Mesenchymal stem cell (in vitro differentiated cells and primary cell): ENCODE data around the gene DEGS2.

Source experiments
- DNase-seq: peaks from one replicate; pipeline ENCODE4 v3.0.0-alpha.2; 2013
- H2AFZ ChIP-seq: one replicate; pipeline ENCODE4 v1.6.1; 2013; ENCODE audit warnings: low read depth, mild to moderate bottlenecking, control low read depth, inconsistent platforms, low read length, moderate library complexity
- H2AK5ac ChIP-seq: 2 replicates; pipeline ENCODE4 v1.6.1; 2013; ENCODE audit warnings: low read length, moderate library complexity, mild to moderate bottlenecking, inconsistent platforms; ENCODE audit not compliant: severe bottlenecking
- H2BK120ac ChIP-seq: one replicate; pipeline ENCODE4 v1.6.1; 2013; ENCODE audit warnings: low read depth, mild to moderate bottlenecking, inconsistent platforms, low read length, moderate library complexity
- H2BK12ac ChIP-seq, 2 experiments: one replicate each; pipeline ENCODE4 v1.6.1; 2013; ENCODE audit warnings: inconsistent platforms in 2 of 2, low read length in 2 of 2, mild to moderate bottlenecking in 2 of 2, moderate library complexity in 2 of 2, control low read depth in 1 of 2
- H2BK15ac ChIP-seq: one replicate; pipeline ENCODE4 v1.6.1; 2013; ENCODE audit warnings: mild to moderate bottlenecking, low read depth, inconsistent platforms; ENCODE audit not compliant: poor library complexity, severe bottlenecking
- H2BK5ac ChIP-seq: 2 replicates; pipeline ENCODE4 v1.6.1; 2013; ENCODE audit warnings: low read depth, mild to moderate bottlenecking, low read length, control low read depth, inconsistent platforms; ENCODE audit not compliant: poor library complexity, severe bottlenecking
- H3K14ac ChIP-seq, 2 experiments: one replicate each; pipeline ENCODE4 v1.6.1; 2013; ENCODE audit warnings: inconsistent platforms in 2 of 2, low read length in 2 of 2, control low read depth in 1 of 2, mild to moderate bottlenecking in 1 of 2, moderate library complexity in 1 of 2
- H3K18ac ChIP-seq, 2 experiments: one replicate each; pipeline ENCODE4 v1.6.1; 2013; ENCODE audit warnings: inconsistent platforms in 2 of 2, low read length in 2 of 2, control low read depth in 1 of 2, low read depth in 1 of 2, mild to moderate bottlenecking in 1 of 2
- H3K23ac ChIP-seq, 2 experiments: one replicate each; pipeline ENCODE4 v1.6.1; 2013; ENCODE audit warnings: inconsistent platforms in 2 of 2, low read length in 2 of 2, mild to moderate bottlenecking in 2 of 2, moderate library complexity in 2 of 2, control low read depth in 1 of 2
- H3K27ac ChIP-seq: 2 replicates; pipeline ENCODE4 v1.5.1; 2013; ENCODE audit warnings: mild to moderate bottlenecking, moderate library complexity, low read length, control low read depth, inconsistent platforms; ENCODE audit not compliant: poor library complexity, severe bottlenecking
- H3K27me3 ChIP-seq, 2 experiments: 2 replicates each; pipeline versions ENCODE4 v1.6.1 to v1.7.0; 2013; ENCODE audit warnings: low read length in 2 of 2, mild to moderate bottlenecking in 2 of 2, moderate library complexity in 2 of 2, control low read depth in 1 of 2, inconsistent platforms in 1 of 2; ENCODE audit not compliant: control insufficient read depth in 1 of 2, insufficient read depth in 1 of 2
- H3K36me3 ChIP-seq, 2 experiments: 2 replicates each; pipeline versions ENCODE4 v1.6.1 to v1.7.0; 2013; ENCODE audit warnings: low read length in 2 of 2, control low read depth in 1 of 2, inconsistent platforms in 1 of 2, low read depth in 1 of 2, mild to moderate bottlenecking in 1 of 2; ENCODE audit not compliant: insufficient read depth in 2 of 2, control insufficient read depth in 1 of 2
- H3K4ac ChIP-seq, 2 experiments: one replicate each; pipeline ENCODE4 v1.6.1; 2013; ENCODE audit warnings: inconsistent platforms in 2 of 2, low read length in 2 of 2, mild to moderate bottlenecking in 2 of 2, moderate library complexity in 2 of 2, control low read depth in 1 of 2, low read depth in 1 of 2
- H3K4me1 ChIP-seq: 2 replicates; pipeline ENCODE4 v1.6.1; 2013; ENCODE audit warnings: low read depth, low read length, control low read depth; ENCODE audit not compliant: control insufficient read depth, insufficient read depth
- H3K4me2 ChIP-seq: 2 replicates; pipeline ENCODE4 v1.6.1; 2013; ENCODE audit warnings: low read length, mild to moderate bottlenecking, inconsistent platforms; ENCODE audit not compliant: poor library complexity, severe bottlenecking
- H3K4me3 ChIP-seq, 2 experiments: 2 replicates each; pipeline versions ENCODE4 v1.5.1 to v1.7.0; 2013; ENCODE audit warnings: low read length in 2 of 2, mild to moderate bottlenecking in 2 of 2, control low read depth in 1 of 2, low read depth in 1 of 2; ENCODE audit not compliant: insufficient read depth in 1 of 2
- H3K79me1 ChIP-seq: replicated peaks from 2 replicates; pipeline ENCODE4 v1.6.1; 2013; ENCODE audit warnings: mild to moderate bottlenecking, control low read depth, low read length, inconsistent platforms; ENCODE audit not compliant: poor library complexity, severe bottlenecking
- H3K9ac ChIP-seq: 2 replicates; pipeline ENCODE4 v1.7.0; 2013; ENCODE audit warnings: mild to moderate bottlenecking, low read length, moderate library complexity
- H3K9me3 ChIP-seq: 2 replicates; pipeline ENCODE4 v1.7.0; 2013; ENCODE audit warnings: mild to moderate bottlenecking, low read length; ENCODE audit not compliant: control insufficient read depth
- H4K8ac ChIP-seq: one replicate; pipeline ENCODE4 v1.6.1; 2013; ENCODE audit warnings: inconsistent platforms, mild to moderate bottlenecking, low read length, moderate library complexity
- H4K91ac ChIP-seq: one replicate; pipeline ENCODE4 v1.6.1; 2013; ENCODE audit warnings: mild to moderate bottlenecking, low read length, inconsistent platforms
- WGBS: methylation state at CpG from one replicate; pipeline ENCODE4 v1.1.7; 2013; ENCODE audit warnings: mixed read lengths; 5-methylcytosine and 5-hydroxymethylcytosine counted together

The DEGS2 gene

DNA sequence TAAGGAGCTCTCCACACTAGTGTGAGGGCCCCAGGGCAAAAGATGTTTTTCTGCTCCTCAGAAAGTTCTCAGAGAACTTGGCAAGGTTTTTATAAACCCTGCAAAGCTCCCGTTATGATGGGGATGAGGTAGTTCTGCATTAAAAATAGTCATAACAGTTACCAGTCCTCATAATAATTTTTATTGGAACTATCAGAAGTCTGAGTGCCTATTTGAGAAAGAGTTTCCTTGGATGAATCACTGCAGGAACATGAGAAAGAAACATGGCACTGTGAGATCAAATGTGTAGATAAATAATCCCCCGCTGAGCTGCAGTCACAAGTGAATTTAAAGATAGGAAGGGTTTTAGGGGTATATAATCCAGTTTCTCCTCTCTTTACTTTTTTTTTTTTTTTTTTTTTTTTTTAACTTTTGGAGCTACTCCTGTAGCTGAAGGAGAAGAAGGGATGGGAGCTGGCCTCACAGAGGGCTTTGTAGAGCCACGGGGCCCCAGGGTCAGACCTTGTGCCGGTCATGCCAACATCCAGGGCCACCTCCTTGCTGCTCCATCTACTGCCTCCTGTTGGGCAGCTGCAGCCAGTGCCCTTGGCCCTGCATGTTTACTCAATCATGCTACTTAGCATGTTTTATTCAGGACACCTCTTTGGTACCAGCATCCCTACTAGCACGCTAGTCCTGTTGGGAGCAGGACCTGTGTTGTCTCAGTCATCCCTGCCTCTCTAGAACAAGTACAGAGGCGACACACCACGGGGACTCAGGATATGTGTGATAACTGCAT is 54.7 kb downstream of the DEGS2 start:
- H3K4me1 ChIP-seq = peaks cover 9% of the 10 kb centered on the region
- no peak overlapping the region for H2BK5ac ChIP-seq
- H3K14ac ChIP-seq = no peak overlapping the region
- no peak overlapping the region for H4K91ac ChIP-seq
- no peak overlapping the region for H2BK12ac ChIP-seq
- H3K9me3 ChIP-seq = no peaks in the 10 kb centered on the region
- H2BK120ac ChIP-seq = no peak overlapping the region
- H3K18ac ChIP-seq = no peak overlapping the region
- H3K9ac ChIP-seq = peak overlapping the region; percentile 6
- H3K27me3 ChIP-seq = no peaks in the 10 kb centered on the region
- H3K4ac ChIP-seq = no peak overlapping the region
- no peak overlapping the region for H2BK15ac ChIP-seq
- no peak overlapping the region for H3K27ac ChIP-seq
- no peak overlapping the region for H3K4me2 ChIP-seq
- H3K36me3 ChIP-seq = peaks cover 0 to 15% of the 10 kb centered on the region in 2 experiments
- no peak overlapping the region for H2AK5ac ChIP-seq
- no peak overlapping the region for H3K4me3 ChIP-seq
- no peak overlapping the region for H3K23ac ChIP-seq
- WGBS = 99% methylated on average over 5 of the region's 7 CpGs
- H2AFZ ChIP-seq = no peak overlapping the region
- no peak overlapping the region for H4K8ac ChIP-seq
- DNase-seq = no peak
- H3K79me1 ChIP-seq = peaks cover 28% of the 10 kb centered on the region

DNA sequence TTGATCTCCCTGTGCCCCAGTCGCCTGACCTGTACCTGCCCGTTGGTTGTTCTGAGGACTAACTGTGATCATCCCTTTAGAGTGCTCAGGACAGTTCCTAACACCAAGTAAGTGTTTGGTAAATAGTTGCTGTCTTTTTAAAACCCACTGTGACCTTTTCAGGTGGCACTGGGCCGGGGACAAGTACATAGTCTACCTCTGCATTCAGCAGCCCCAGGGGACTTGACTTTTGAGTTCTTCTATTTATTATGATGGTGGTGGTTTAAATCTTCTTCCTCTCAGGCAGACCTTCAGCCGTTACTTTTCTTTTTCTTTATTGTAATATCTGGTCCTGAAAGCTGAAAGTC is 55.5 kb downstream of the DEGS2 start:
- Histone ChIP-seq H2BK120ac (no peak overlapping the region), H3K27me3 (no peaks in the 10 kb centered on the region), H2BK12ac (no peak overlapping the region), H3K9me3 (no peaks in the 10 kb centered on the region), H3K18ac (no peak overlapping the region), H4K91ac (no peak overlapping the region), H3K9ac (no peak overlapping the region), H2BK5ac (no peak overlapping the region), H3K4me2 (no peak overlapping the region), H3K14ac (no peak overlapping the region), H3K79me1 (peaks cover 31% of the 10 kb centered on the region), H4K8ac (no peak overlapping the region), H3K36me3 (peaks cover 0 to 12% of the 10 kb centered on the region in 2 experiments), H3K4me3 (no peak overlapping the region), H2AK5ac (no peak overlapping the region), H2BK15ac (no peak overlapping the region), H3K27ac (no peak overlapping the region), H3K4ac (no peak overlapping the region), H3K4me1 (peaks cover 8% of the 10 kb centered on the region), H3K23ac (no peak overlapping the region), H2AFZ (no peak overlapping the region)
- no peak for DNase-seq
- WGBS = 100% methylated on average over 3 of the region's 4 CpGs

GRCh38 chr14:100103250-100104005 is 56.0 kb downstream of the DEGS2 start:
- Histone ChIP-seq H3K27ac (no peak overlapping the region), H3K9me3 (no peaks in the 10 kb centered on the region)

DNA sequence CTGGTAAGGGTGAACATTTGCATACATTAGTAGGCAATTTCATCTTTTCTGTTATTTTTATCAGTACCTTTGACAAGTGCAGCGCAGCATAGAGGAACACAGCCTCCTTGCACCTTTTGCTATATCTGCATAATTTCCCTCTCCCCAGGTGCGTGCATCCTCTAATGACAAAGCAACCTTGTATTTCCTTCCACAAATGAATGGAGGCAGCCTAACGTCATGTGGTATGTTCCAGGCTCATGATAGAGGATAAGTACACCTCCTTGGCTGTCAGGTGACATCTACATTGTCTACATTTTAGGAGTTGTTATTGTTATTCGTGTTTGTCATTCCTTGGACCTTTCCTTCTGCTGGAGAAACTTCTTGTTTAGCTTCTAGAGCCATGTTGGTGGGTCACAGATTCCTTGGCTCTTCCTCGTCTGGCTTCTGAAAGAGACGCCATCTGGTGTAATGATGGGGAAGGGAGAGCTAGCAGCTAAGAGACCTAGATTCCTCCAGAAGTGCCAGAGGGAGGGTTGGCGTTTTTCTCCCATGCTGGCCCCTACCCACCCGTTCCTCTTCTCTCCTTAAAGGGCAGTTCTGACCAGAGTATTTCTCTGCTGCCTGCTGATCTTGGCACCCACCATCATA is 57.2 kb downstream of the DEGS2 start:
- H3K18ac ChIP-seq = no peak overlapping the region
- H3K4me1 ChIP-seq = peaks cover 4% of the 10 kb centered on the region
- no peak overlapping the region for H3K4ac ChIP-seq
- no peak overlapping the region for H4K8ac ChIP-seq
- DNase-seq = no peak
- H3K79me1 ChIP-seq = peaks cover 31% of the 10 kb centered on the region
- WGBS = 84% methylated on average over 7 of the region's 8 CpGs
- H3K27ac ChIP-seq = no peak overlapping the region
- H2BK120ac ChIP-seq = no peak overlapping the region
- no peak overlapping the region for H2BK15ac ChIP-seq
- no peak overlapping the region for H3K4me2 ChIP-seq
- no peak overlapping the region for H3K14ac ChIP-seq
- no peak overlapping the region for H4K91ac ChIP-seq
- no peak overlapping the region for H3K4me3 ChIP-seq
- H3K9me3 ChIP-seq = no peaks in the 10 kb centered on the region
- H3K27me3 ChIP-seq = no peaks in the 10 kb centered on the region
- H2BK12ac ChIP-seq = no peak overlapping the region
- no peak overlapping the region for H2AK5ac ChIP-seq
- H2AFZ ChIP-seq = no peak overlapping the region
- H3K36me3 ChIP-seq = peaks cover 16 to 18% of the 10 kb centered on the region in 2 experiments
- H3K23ac ChIP-seq = no peak overlapping the region
- no peak overlapping the region for H3K9ac ChIP-seq
- no peak overlapping the region for H2BK5ac ChIP-seq

More at GRCh38 chr14:100103250-100104005, 56.0 kb downstream of the DEGS2 start:
- no peaks in the 10 kb centered on the region for H3K27me3 ChIP-seq
- H3K79me1 ChIP-seq = peaks cover 29% of the 10 kb centered on the region
- H3K36me3 ChIP-seq = peaks cover 4 to 12% of the 10 kb centered on the region in 2 experiments
- H3K23ac ChIP-seq = no peak overlapping the region
- no peak overlapping the region for H2BK120ac ChIP-seq
- peak overlapping the region; percentile 12 for H3K9ac ChIP-seq
- no peak overlapping the region for H2AFZ ChIP-seq
- no peak overlapping the region for H3K18ac ChIP-seq
- H3K4me2 ChIP-seq = no peak overlapping the region
- H2BK15ac ChIP-seq = peak overlapping the region; percentile 44
- H3K4me1 ChIP-seq = peaks cover 5% of the 10 kb centered on the region
- no peak overlapping the region for H3K14ac ChIP-seq
- H4K91ac ChIP-seq = no peak overlapping the region
- H3K4me3 ChIP-seq = no peak overlapping the region
- H2AK5ac ChIP-seq = no peak overlapping the region
- no peak overlapping the region for H2BK5ac ChIP-seq
- H4K8ac ChIP-seq = no peak overlapping the region
- WGBS = 96% methylated on average over 10 of the region's 10 CpGs
- no peak for DNase-seq
- no peak overlapping the region for H3K4ac ChIP-seq
- H2BK12ac ChIP-seq = no peak overlapping the region
